Neuronal stem cell (in vitro differentiated cells): ENCODE data around the gene LSM10.

Experiments
- DNase-seq: peaks from one replicate; pipeline ENCODE4 v3.0.0-alpha.2; 2013; ENCODE audit warnings: low spot score
- H2AFZ ChIP-seq: one replicate; pipeline ENCODE4 v1.6.1; 2013; ENCODE audit warnings: mild to moderate bottlenecking, low read length, inconsistent platforms
- H2AK5ac ChIP-seq: 2 replicates; pipeline ENCODE4 v1.6.1; 2013; ENCODE audit warnings: low read depth, mild to moderate bottlenecking, inconsistent platforms, low read length, moderate library complexity, mixed read lengths
- H2BK120ac ChIP-seq: 2 replicates; pipeline ENCODE4 v1.6.1; 2013; ENCODE audit warnings: low read depth, mild to moderate bottlenecking, inconsistent platforms, low read length, moderate library complexity, mixed read lengths
- H2BK12ac ChIP-seq: one replicate; pipeline ENCODE4 v1.6.1; 2013; ENCODE audit warnings: low read length, inconsistent platforms
- H2BK15ac ChIP-seq: 2 replicates; pipeline ENCODE4 v1.6.1; 2013; ENCODE audit warnings: mild to moderate bottlenecking, low read length, inconsistent platforms, mixed read lengths
- H2BK5ac ChIP-seq: one replicate; pipeline ENCODE4 v1.6.1; 2013; ENCODE audit warnings: inconsistent platforms, mild to moderate bottlenecking, low read length, moderate library complexity
- H3K14ac ChIP-seq: one replicate; pipeline ENCODE4 v1.6.1; 2013; ENCODE audit warnings: low read length, inconsistent platforms
- H3K18ac ChIP-seq: 2 replicates; pipeline ENCODE4 v1.6.1; 2013; ENCODE audit warnings: low read length, inconsistent platforms
- H3K23ac ChIP-seq: 2 replicates; pipeline ENCODE4 v1.6.1; 2013; ENCODE audit warnings: low read depth, mild to moderate bottlenecking, mixed read lengths, low read length, inconsistent platforms; ENCODE audit not compliant: poor library complexity
- H3K27ac ChIP-seq: replicated peaks from 3 replicates; pipeline ENCODE4 v1.5.1; 2013; ENCODE audit warnings: low read length, inconsistent platforms
- H3K27me3 ChIP-seq, 3 experiments: 2 replicates each; pipeline ENCODE4 v1.6.1; 2013; ENCODE audit warnings: low read length in 3 of 3, mild to moderate bottlenecking in 2 of 3, inconsistent platforms in 1 of 3, low read depth in 1 of 3, mixed read lengths in 1 of 3, moderate library complexity in 1 of 3; ENCODE audit not compliant: control insufficient read depth in 3 of 3, insufficient read depth in 3 of 3
- H3K36me3 ChIP-seq, 2 donors: replicated peaks in 1 of 2; 2 replicates each; pipeline ENCODE4 v1.6.1; 2013; ENCODE audit warnings: low read length in 2 of 2; ENCODE audit not compliant: control insufficient read depth in 2 of 2, insufficient read depth in 2 of 2
- H3K4ac ChIP-seq: 2 replicates; pipeline ENCODE4 v1.6.1; 2013; ENCODE audit warnings: inconsistent platforms, mild to moderate bottlenecking, low read length, moderate library complexity
- H3K4me1 ChIP-seq, 2 donors: 1 replicate in 1 of 2; 2 replicates in 1 of 2; pipeline ENCODE4 v1.6.1; 2013; ENCODE audit warnings: low read length in 2 of 2, low read depth in 1 of 2; ENCODE audit not compliant: control insufficient read depth in 2 of 2, insufficient read depth in 1 of 2
- H3K4me2 ChIP-seq: one replicate; pipeline ENCODE4 v1.6.1; 2013; ENCODE audit warnings: mild to moderate bottlenecking, low read length, inconsistent platforms; ENCODE audit not compliant: insufficient read depth, poor library complexity, severe bottlenecking
- H3K4me3 ChIP-seq, 2 donors: 2 replicates each; pipeline ENCODE4 v1.5.1; 2013; ENCODE audit warnings: low read length in 2 of 2, mild to moderate bottlenecking in 2 of 2, inconsistent platforms in 1 of 2, moderate library complexity in 1 of 2
- H3K79me1 ChIP-seq: one replicate; pipeline ENCODE4 v1.6.1; 2013; ENCODE audit warnings: low read depth, mild to moderate bottlenecking, inconsistent platforms, low read length, moderate library complexity
- H3K9ac ChIP-seq: one replicate; pipeline ENCODE4 v1.6.1; 2013; ENCODE audit warnings: mild to moderate bottlenecking, low read depth, low read length, inconsistent platforms; ENCODE audit not compliant: poor library complexity
- H3K9me3 ChIP-seq, 2 donors: replicated peaks in 1 of 2; 2 replicates each; pipeline versions ENCODE3 to v1.6.1; 2013; ENCODE audit warnings: low read length in 2 of 2, mild to moderate bottlenecking in 2 of 2, inconsistent platforms in 1 of 2, low read depth in 1 of 2, mixed read lengths in 1 of 2, moderate library complexity in 1 of 2; ENCODE audit not compliant: control insufficient read depth in 2 of 2, insufficient read depth in 1 of 2
- H4K8ac ChIP-seq: one replicate; pipeline ENCODE4 v1.6.1; 2013; ENCODE audit warnings: low read depth, mild to moderate bottlenecking, inconsistent platforms, low read length, moderate library complexity
- H4K91ac ChIP-seq: one replicate; pipeline ENCODE4 v1.6.1; 2013; ENCODE audit warnings: low read length, low read depth, mild to moderate bottlenecking, inconsistent platforms; ENCODE audit not compliant: poor library complexity
- WGBS, 2 donors: extraction: QIAGEN DNeasy Blood & Tissue Kit; methylation state at CpG; one replicate each; pipeline ENCODE4 v1.1.7; 2013; ENCODE audit warnings: missing lambda C conversion rate in 2 of 2, mixed read lengths in 1 of 2; ENCODE audit not compliant: insufficient read length in 2 of 2, insufficient replicate concordance in 1 of 2; ENCODE audit errors: extremely low coverage in 2 of 2; 5-methylcytosine and 5-hydroxymethylcytosine counted together

The LSM10 gene

DNA sequence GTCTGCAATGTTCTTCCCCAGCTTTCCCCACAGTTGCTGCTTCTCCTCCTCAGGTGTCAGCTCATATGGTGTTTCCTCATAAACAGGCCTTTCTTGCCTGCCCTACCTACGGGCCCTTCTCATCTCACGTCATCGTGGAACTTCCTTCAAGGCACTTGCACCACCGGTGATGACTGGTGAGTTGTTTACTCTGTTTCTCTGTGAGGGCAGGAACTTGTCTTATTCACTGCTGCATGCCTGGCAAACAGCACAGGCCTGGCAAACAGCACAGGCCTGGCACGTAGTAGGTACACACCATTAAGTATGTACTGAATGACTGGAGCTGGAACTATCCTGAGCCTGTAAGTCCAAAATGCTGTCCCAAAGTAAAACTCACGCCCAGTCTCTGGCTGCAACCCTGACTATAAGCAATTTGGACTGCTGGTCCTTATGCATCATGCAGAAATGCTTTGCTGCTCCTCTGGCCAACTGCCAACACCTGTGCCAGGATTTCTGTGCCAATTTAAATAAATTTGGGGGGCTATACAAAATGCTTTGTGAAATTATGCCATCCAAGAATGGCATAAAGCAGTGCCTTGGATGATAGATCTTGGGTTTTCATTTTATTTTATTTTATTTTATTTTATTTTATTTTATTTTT, 37.7 kb downstream of the LSM10 start:
- Histone ChIP-seq H3K4ac (no peak overlapping the region), H2BK12ac (no peak overlapping the region), H3K36me3 (peaks cover 19 to 70% of the 10 kb centered on the region in 2 donors), H4K91ac (no peak overlapping the region), H3K27ac (no peak overlapping the region), H3K4me1 (peaks cover 0 to 1% of the 10 kb centered on the region in 2 donors), H3K23ac (no peak overlapping the region), H2BK120ac (no peak overlapping the region), H3K18ac (no peak overlapping the region), H3K9ac (no peak overlapping the region), H3K4me3 (no peak overlapping the region), H3K4me2 (no peak overlapping the region), H3K9me3 (no peaks in the 10 kb centered on the region), H2AFZ (no peak overlapping the region), H4K8ac (no peak overlapping the region), H3K27me3 (no peaks in the 10 kb centered on the region), H3K79me1 (peaks cover 3% of the 10 kb centered on the region), H2BK5ac (no peak overlapping the region), H2AK5ac (no peak overlapping the region), H2BK15ac (no peak overlapping the region), H3K14ac (no peak overlapping the region)
- DNase-seq = no peak
- no CpG with 5 or more reads among the region's 6 CpGs for WGBS, 2 donors

- H3K9ac ChIP-seq = no peak overlapping the region
- H3K9me3 ChIP-seq = no peaks in the 10 kb centered on the region
- no peak overlapping the region for H3K23ac ChIP-seq
- H3K79me1 ChIP-seq = peaks cover 3% of the 10 kb centered on the region
- no peak overlapping the region for H2BK5ac ChIP-seq
- H3K27ac ChIP-seq = no peak overlapping the region
- no peak overlapping the region for H4K8ac ChIP-seq
- H2BK120ac ChIP-seq = no peak overlapping the region
- no peak overlapping the region for H3K18ac ChIP-seq
- no peak overlapping the region for H3K4ac ChIP-seq
- H4K91ac ChIP-seq = no peak overlapping the region
- no peak overlapping the region for H2BK15ac ChIP-seq
- no peak overlapping the region for H2AK5ac ChIP-seq
- H3K36me3 ChIP-seq = peaks cover 24 to 76% of the 10 kb centered on the region in 2 donors
- H2BK12ac ChIP-seq = no peak overlapping the region
- H3K4me1 ChIP-seq = peaks cover 0 to 1% of the 10 kb centered on the region in 2 donors
- H3K27me3 ChIP-seq = no peaks in the 10 kb centered on the region
- no peak overlapping the region for H2AFZ ChIP-seq
- no CpG with 5 or more reads among the region's 5 CpGs for WGBS, 2 donors
- H3K4me2 ChIP-seq = no peak overlapping the region
- no peak overlapping the region for H3K14ac ChIP-seq
- DNase-seq = no peak
- H3K4me3 ChIP-seq = no peak overlapping the region
These were observed 38.3 kb downstream of the LSM10 start for GRCh38 chr1:36359383-36359782.

DNA sequence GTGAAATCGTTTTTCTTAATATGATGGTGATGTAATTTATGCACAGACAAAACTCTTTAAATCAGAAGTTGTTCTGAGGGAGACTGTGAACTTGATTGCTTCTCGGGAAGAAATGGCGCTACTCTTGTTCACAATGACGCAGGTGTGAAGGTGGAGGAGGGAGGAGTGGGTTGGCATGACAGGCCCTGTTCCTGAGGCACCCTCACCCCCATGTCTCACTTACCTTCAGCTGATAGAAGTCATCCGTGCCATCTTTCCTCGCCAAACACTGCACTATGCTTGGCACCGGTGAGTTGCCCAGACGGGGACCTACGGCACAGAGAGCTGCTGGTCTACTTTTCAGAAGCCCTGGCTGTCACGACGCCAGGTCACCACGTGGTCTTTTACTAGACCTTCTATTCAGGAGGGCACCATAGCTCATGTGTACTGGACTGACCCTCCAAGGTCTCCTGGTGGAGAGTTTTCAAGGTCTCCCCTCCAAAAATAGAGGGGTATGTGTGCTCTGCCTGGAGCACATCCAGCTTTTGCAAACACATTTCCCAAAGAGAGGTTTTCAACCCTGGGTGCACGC, 39.1 kb downstream of the LSM10 start:
- Histone ChIP-seq H3K4me1 (peaks cover 0 to 1% of the 10 kb centered on the region in 2 donors), H3K9me3 (no peaks in the 10 kb centered on the region), H3K23ac (no peak overlapping the region), H2BK120ac (no peak overlapping the region), H2BK12ac (no peak overlapping the region), H3K4ac (no peak overlapping the region), H3K9ac (no peak overlapping the region), H4K8ac (no peak overlapping the region), H3K4me2 (no peak overlapping the region), H3K79me1 (peaks cover 3% of the 10 kb centered on the region), H2AK5ac (no peak overlapping the region), H3K27me3 (no peaks in the 10 kb centered on the region), H2BK15ac (no peak overlapping the region), H2AFZ (no peak overlapping the region), H3K36me3 (peaks cover 27 to 84% of the 10 kb centered on the region in 2 donors), H4K91ac (no peak overlapping the region), H3K4me3 (no peak overlapping the region), H2BK5ac (no peak overlapping the region), H3K27ac (no peak overlapping the region), H3K14ac (no peak overlapping the region), H3K18ac (no peak overlapping the region)
- no peak for DNase-seq
- WGBS, 2 donors = no CpG with 5 or more reads among the region's 13 CpGs

GRCh38 chr1:36355811-36356210, 41.9 kb downstream of the LSM10 start:
- no peak overlapping the region for H4K8ac ChIP-seq
- WGBS, 2 donors = no CpG with 5 or more reads among the region's 4 CpGs

More at GRCh38 chr1:36355811-36356210, 41.9 kb downstream of the LSM10 start:
- H3K14ac ChIP-seq = no peak overlapping the region
- no peak overlapping the region for H2BK5ac ChIP-seq
- no peaks in the 10 kb centered on the region for H3K9me3 ChIP-seq
- H2BK15ac ChIP-seq = no peak overlapping the region
- H3K4me3 ChIP-seq = no peak overlapping the region
- H3K4ac ChIP-seq = no peak overlapping the region
- no peak overlapping the region for H3K18ac ChIP-seq
- H2BK12ac ChIP-seq = no peak overlapping the region
- no peak overlapping the region for H3K23ac ChIP-seq
- DNase-seq = no peak
- no peak overlapping the region for H2AK5ac ChIP-seq
- H2AFZ ChIP-seq = no peak overlapping the region
- peaks cover 3% of the 10 kb centered on the region for H3K79me1 ChIP-seq
- no peak overlapping the region for H2BK120ac ChIP-seq
- H3K4me1 ChIP-seq = peaks cover 21% of the 10 kb centered on the region in 2 donors
- no peak overlapping the region for H3K9ac ChIP-seq
- H3K36me3 ChIP-seq = peaks cover 26 to 78% of the 10 kb centered on the region in 2 donors
- H3K27ac ChIP-seq = no peak overlapping the region
- no peaks in the 10 kb centered on the region for H3K27me3 ChIP-seq
- H4K91ac ChIP-seq = no peak overlapping the region
- no peak overlapping the region for H3K4me2 ChIP-seq
